Stimulated activated naive B cell treated with anti-CD40 and anti-IgM and Interleukin-4, amounts not matched to agents 10 μg/mL and 1 μg/mL and 100 μg/mL, for 72 hours (primary cell): Measurements from ENCODE around the gene BRAT1.
"Not testable (repeated sequence)": the region's sequence is repeated elsewhere in the genome, so short reads cannot be mapped to it uniquely, and the experiment has no call there.

Experiments used
- ATAC-seq, 2 donors: fragments of 150-1000 bp; cut with Tn5 transposase; replicated peaks; 2 replicates each; pipeline ENCODE4 v1.10.0; 2021; ENCODE audit warnings: moderate library complexity in 1 of 2
- DNase-seq: peaks from one replicate; pipeline ENCODE4 v3.0.0; 2021
- H3K27ac Mint-ChIP-seq: one replicate; pipeline ENCODE4 v1.8.0; 2022; ENCODE audit warnings: mild to moderate bottlenecking, mixed read lengths
- H3K27me3 Mint-ChIP-seq, 2 donors: one replicate each; pipeline ENCODE4 v1.8.0; 2022; ENCODE audit warnings: mixed read lengths in 2 of 2
- H3K36me3 Mint-ChIP-seq, 2 donors: one replicate each; pipeline ENCODE4 v1.8.0; 2022; ENCODE audit warnings: mixed read lengths in 2 of 2, mild to moderate bottlenecking in 1 of 2
- H3K4me1 Mint-ChIP-seq, 2 donors: one replicate each; pipeline ENCODE4 v1.8.0; 2022; ENCODE audit warnings: mixed read lengths in 2 of 2, mild to moderate bottlenecking in 1 of 2
- H3K4me3 Mint-ChIP-seq, 2 donors: one replicate each; pipeline ENCODE4 v1.8.0; 2022; ENCODE audit warnings: mild to moderate bottlenecking in 2 of 2, mixed read lengths in 2 of 2, moderate library complexity in 1 of 2
- H3K9me3 Mint-ChIP-seq, 2 donors: one replicate each; pipeline ENCODE4 v1.8.0; 2022; ENCODE audit warnings: mixed read lengths in 2 of 2, mild to moderate bottlenecking in 1 of 2

The BRAT1 gene

DNA sequence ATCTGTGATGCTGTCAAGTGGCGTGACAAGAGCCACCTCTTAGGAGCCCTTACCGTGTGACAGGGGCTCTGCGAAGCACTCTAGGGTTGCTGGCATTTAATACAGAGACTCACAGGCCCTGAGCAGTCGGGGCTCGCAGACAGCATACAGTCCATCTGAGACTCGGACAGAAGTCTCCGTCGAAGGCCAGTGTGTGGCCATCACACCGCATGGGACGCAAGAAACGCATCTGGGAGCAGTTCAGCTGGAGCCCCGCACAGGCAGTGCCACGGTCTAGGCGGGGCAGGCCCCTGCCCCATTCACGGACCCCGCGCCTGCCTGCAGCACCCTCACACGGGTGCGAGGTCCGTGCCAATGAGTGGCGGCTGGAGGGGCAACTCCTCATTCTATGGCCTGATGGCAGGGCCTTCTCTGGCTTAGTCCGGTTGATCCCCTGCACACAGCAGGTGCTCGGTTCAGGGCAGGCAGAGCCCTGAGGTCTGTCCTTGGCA, 37.1 kb upstream of the BRAT1 start:
- no peak overlapping the region for H3K4me3 Mint-ChIP-seq
- H3K27me3 Mint-ChIP-seq: peaks cover 0 to 5% of the 10 kb centered on the region in 2 donors
- no peaks in the 10 kb centered on the region for H3K9me3 Mint-ChIP-seq
- H3K36me3 Mint-ChIP-seq: peaks cover 23 to 33% of the 10 kb centered on the region in 2 donors
- DNase-seq (no peak), ATAC-seq (no peak)
- peaks cover 11 to 12% of the 10 kb centered on the region in 2 donors for H3K4me1 Mint-ChIP-seq
- no peak overlapping the region for H3K27ac Mint-ChIP-seq

DNA sequence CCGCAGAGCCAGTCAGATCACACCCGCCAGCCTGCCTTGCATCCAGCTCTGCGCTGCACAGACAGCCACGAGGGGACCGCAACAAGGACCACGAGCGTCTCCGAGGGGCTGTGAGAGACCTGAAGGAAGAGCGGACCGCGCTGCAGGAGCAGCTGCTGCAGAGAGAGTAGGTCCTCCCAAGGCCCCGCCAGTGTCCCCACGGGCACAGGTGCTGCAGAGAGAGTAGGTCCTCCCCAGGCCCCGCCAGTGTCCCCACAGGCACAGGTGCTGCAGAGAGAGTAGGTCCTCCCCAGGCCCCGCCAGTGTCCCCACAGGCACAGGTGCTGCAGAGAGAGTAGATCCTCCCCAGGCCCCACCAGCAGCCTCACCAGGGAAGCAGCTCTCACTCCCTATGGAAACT, 34.6 kb upstream of the BRAT1 start:
- H3K9me3 Mint-ChIP-seq, DNase-seq, H3K27ac Mint-ChIP-seq, H3K4me1 Mint-ChIP-seq, ATAC-seq, H3K4me3 Mint-ChIP-seq, H3K27me3 Mint-ChIP-seq: not testable (repeated sequence)
- peaks cover 16 to 30% of the 10 kb centered on the region in 2 donors for H3K36me3 Mint-ChIP-seq

DNA sequence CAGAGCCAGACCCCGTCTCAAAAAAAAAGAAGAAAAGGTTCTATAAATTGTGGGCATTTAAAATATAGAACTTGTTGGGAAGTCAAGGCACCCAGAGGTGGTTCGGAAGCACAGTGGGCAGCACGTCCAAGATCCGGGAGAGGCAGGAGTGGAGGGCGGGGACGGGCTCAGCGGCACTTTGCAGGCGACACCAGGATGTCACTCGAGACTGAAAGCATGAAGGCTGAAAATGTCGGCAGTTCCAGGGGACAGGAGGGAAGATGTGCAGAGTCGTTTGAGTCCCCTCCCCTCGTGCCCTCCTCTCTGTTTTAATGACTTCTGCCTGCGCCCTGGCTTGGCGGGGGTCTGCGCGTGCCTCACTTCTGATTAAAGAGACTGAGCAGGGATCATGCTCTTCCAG, 34.0 kb upstream of the BRAT1 start:
- no peak overlapping the region for H3K4me3 Mint-ChIP-seq
- peaks cover 16 to 31% of the 10 kb centered on the region in 2 donors for H3K36me3 Mint-ChIP-seq
- ATAC-seq: no peak
- DNase-seq: no peak
- no peak overlapping the region for H3K27ac Mint-ChIP-seq
- no peaks in the 10 kb centered on the region for H3K9me3 Mint-ChIP-seq
- peaks cover 0 to under 1% of the 10 kb centered on the region in 2 donors for H3K4me1 Mint-ChIP-seq
- no peaks in the 10 kb centered on the region for H3K27me3 Mint-ChIP-seq

DNA sequence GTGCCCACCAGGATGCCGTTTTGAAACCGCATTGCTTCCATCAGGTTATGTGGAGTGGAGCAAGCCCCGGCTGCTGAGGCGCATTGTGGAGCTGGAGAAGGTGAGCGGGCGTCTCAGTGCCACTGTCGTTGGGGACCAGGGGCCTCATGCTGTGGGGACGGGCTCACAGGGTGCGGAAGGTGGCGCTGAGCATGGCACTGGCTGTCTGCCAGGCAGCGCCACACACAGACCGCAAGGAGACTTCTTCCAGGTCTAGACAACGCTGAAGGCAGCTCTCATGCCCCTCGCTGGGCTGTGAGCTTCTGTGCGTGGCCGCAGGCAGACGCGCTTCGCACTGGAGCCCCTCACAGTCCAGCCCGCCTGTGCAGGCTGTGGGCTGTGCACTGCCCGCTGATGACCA, 32.5 kb upstream of the BRAT1 start:
- no peaks in the 10 kb centered on the region for H3K4me1 Mint-ChIP-seq
- no peak overlapping the region for H3K4me3 Mint-ChIP-seq
- H3K9me3 Mint-ChIP-seq: no peaks in the 10 kb centered on the region
- ATAC-seq: no peak
- peaks cover 14 to 32% of the 10 kb centered on the region in 2 donors for H3K36me3 Mint-ChIP-seq
- no peaks in the 10 kb centered on the region for H3K27me3 Mint-ChIP-seq
- no peak for DNase-seq
- H3K27ac Mint-ChIP-seq: no peak overlapping the region

DNA sequence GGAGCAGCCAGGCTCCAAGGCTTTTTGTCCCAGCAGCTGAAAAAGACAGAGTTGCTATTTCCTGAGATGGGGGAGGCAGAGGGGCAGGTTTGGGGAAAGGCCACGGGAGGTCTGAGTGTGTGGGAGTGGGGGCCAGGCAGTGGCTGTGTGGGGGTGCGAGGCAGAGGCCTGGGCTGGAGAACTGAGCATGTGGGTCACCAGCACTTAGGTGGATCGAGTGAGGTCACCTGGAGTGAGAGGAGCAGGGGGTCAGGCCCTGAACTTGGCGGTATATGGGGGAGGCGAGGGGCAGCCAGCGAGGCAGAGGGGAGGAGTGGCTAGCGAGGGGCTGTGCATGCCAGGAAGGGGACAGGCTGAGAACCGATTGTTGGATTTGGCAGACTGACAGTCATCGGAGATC, 31.8 kb upstream of the BRAT1 start:
- DNase-seq (no peak), ATAC-seq (no peak)
- Mint-ChIP-seq H3K36me3 (peaks cover 13 to 31% of the 10 kb centered on the region in 2 donors), H3K27me3 (no peaks in the 10 kb centered on the region), H3K4me3 (no peak overlapping the region), H3K4me1 (no peaks in the 10 kb centered on the region), H3K9me3 (no peaks in the 10 kb centered on the region), H3K27ac (no peak overlapping the region)

DNA sequence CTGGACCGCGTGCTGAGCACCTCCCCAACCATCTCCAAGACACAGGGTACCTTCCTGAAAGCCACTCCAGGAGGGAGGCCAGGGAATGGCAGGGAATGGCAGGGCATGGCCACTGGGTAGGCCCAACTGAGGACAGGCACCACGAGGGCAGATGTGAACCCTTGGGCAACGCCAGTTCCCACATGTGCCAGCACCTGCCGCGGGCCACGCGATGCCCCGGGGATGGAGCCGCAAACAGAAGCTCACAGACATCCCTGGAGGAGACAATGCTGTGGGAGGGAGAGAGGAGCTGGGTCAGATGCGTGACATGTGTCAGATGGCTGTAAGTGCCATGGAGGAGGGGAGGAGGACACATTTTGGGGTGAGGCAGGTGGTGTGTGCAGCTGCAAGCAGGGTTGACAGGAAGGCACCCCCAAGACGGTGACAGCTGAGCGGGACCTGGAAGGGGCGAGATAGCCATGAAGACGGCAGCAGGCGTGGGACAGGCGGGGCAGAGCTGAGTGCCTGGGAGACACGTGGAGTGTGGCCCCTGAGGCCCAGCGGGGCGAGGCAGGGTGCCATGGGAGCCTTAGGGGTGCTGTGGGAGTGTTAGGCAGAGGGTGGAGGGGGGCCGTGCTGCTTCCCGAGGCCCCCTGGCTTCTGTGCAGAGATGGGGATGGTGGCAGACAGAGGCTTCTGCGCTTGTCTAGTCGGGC, 31.1 kb upstream of the BRAT1 start:
- Mint-ChIP-seq H3K4me1 (no peaks in the 10 kb centered on the region), H3K36me3 (peaks cover 13 to 31% of the 10 kb centered on the region in 2 donors), H3K4me3 (no peak overlapping the region), H3K9me3 (no peaks in the 10 kb centered on the region), H3K27me3 (no peaks in the 10 kb centered on the region), H3K27ac (no peak overlapping the region)
- no peak for ATAC-seq
- DNase-seq: no peak

DNA sequence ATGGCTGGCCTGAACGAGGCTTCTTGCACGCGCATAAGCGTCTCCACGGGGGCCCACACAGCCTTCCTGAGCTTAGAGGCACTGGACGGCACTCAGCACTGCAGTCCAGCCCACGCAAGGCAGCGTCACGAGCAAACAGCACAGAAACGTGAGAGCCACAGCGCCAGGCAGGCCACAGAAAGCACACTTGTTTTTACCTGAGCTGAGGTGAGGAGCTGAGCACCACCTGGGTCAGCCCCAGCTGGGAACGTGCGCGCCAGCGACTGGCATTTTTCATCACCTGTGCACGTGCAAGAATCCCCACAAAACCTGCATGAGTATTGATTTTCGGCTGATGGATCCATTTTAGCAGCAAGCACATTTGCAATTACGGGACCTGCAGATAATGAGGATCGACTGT, 30.1 kb upstream of the BRAT1 start:
- H3K4me1 Mint-ChIP-seq: peaks cover 2 to 4% of the 10 kb centered on the region in 2 donors
- no peak for DNase-seq
- no peaks in the 10 kb centered on the region for H3K9me3 Mint-ChIP-seq
- H3K36me3 Mint-ChIP-seq: peaks cover 13 to 31% of the 10 kb centered on the region in 2 donors
- no peak overlapping the region for H3K4me3 Mint-ChIP-seq
- H3K27me3 Mint-ChIP-seq: no peaks in the 10 kb centered on the region
- no peak overlapping the region for H3K27ac Mint-ChIP-seq
- no peak for ATAC-seq

DNA sequence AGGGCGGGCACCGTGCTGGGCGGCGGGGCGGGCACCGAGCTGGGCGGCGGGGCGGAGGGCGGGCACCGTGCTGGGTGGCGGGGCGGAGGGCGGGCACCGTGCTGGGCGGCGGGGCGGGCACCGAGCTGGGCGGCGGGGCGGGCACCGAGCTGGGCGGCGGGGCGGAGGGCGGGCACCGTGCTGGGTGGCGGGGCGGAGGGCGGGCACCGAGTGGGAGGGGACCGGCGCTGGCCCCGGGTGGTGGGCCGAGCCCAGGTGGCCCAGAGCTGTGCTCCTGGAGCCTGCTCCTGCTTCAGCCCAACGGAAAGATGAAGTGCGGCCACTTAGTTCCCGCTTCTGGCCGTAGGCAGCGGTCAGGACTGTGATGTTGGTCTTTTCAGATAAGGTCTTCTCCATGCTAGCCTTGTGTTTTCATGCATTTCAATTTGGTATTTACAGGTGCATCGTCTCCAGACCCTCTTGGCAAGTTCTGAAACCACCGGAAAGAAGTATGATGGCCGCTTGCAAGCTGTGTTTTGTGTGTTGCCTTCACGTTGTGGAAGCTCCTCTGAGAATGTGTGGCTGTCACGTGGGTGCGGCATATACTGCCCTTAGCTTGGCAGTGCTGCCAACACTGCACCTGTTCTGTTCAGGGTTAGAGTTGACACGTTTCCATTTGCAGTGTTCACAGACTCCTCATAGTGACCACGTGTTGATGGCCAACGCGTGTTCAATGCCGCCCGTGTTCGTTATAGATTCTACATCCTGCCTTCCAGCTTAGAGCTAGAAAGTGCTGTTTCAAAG, 28.7 kb upstream of the BRAT1 start:
- DNase-seq (no peak), ATAC-seq (no peak)
- Mint-ChIP-seq H3K36me3 (peaks cover 12 to 23% of the 10 kb centered on the region in 2 donors), H3K4me1 (peaks cover 2 to 5% of the 10 kb centered on the region in 2 donors), H3K27me3 (no peaks in the 10 kb centered on the region), H3K9me3 (no peaks in the 10 kb centered on the region), H3K27ac (no peak overlapping the region), H3K4me3 (no peak overlapping the region)

DNA sequence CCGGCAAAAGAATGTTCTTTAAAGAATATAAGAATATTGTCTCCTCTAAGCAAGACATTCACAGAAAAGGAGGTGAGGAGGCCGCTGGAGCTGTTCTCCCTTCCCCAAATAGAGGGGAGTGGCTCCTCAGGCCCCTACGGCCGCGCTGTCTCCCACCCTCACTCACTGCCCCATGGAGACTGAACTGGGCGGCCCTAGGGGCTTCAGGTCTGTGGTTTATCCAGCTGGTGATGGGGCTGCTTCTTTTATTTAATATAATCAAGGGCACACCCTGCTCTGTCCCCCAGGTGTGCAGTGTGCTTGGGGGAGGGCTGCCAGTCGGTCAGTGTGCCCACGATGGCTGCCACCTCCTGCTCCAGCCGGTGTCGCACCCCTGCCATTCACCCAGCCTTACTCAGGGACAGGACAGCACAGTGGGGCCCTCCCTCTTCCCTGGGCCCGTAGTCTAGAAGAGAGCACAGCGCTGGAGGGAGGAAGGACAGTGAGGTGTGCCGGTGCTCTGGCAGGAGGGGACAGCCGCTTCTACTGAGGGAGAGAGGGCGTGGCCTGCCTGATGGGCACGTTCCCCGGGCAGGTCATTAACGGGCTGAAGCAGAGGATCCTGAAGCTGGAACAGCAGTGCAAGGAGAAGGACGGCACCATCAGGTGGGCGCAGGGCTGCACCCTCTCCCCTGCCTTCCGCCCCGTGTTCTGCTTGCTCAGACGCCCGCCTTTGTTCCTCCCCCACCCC, 26.8 kb upstream of the BRAT1 start:
- ATAC-seq (no peak), DNase-seq (no peak)
- Mint-ChIP-seq H3K4me3 (no peak overlapping the region), H3K4me1 (peaks cover 2 to 5% of the 10 kb centered on the region in 2 donors), H3K9me3 (no peaks in the 10 kb centered on the region), H3K27ac (no peak overlapping the region), H3K27me3 (no peaks in the 10 kb centered on the region), H3K36me3 (peaks cover 13 to 21% of the 10 kb centered on the region in 2 donors)

DNA sequence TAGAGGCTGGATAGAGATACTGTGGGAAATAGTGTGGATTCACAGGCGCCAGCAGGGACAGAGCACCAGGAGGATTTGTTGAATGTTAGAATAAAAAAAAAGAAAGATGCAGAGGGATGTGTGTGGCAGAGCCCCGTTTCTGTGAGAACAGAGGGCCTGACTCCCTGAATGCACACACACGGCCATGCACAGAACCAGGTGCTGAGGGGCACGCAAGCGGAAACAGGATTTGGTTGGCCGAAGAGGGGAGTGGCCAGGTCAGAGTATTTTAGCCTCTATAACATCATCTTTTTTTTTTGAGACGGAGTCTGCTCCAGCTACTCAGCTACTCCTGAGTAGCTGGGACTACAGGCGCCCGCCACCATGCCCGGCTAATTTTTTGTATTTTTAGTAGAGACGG, 25.3 kb upstream of the BRAT1 start:
- Mint-ChIP-seq H3K9me3 (no peaks in the 10 kb centered on the region), H3K27ac (no peak overlapping the region), H3K36me3 (peaks cover 9 to 20% of the 10 kb centered on the region in 2 donors), H3K4me1 (peaks cover 2 to 5% of the 10 kb centered on the region in 2 donors), H3K27me3 (no peaks in the 10 kb centered on the region), H3K4me3 (no peak overlapping the region)
- no peak for DNase-seq
- ATAC-seq: no peak

DNA sequence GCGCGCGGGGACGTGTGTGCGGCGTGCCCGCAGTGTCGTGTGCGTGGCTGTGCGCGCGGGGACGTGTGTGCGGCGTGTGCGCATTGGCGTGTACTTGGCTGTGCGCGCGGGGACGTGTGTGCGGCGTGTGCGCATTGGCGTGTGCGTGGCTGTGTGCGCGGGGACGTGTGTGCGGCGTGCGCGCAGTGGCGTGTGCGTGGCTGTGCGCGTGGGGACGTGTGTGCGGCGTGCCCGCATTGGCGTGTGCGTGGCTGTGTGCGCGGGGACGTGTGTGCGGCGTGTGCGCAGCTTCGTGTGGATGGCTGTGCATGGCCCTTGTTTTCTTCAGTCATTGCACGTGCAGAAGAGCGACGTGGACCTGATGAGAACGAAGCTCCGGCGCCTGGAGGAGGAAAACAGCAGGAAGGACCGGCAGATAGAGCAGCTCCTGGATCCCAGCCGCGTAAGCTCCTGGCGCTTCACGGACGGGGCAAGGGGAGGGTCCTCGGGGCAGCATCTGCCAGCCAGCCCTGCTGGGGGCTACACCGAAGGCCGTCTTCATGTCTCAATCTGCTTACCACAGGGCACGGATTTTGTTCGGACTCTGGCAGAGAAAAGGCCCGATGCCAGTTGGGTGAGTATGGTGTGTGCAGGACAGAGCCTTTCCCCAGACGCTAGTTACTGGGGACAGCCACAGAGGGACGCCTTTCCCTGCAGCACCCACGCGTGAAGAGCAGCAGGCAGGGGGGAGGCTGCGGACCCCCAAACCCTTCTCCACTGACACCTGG, 22.8 kb upstream of the BRAT1 start:
- no peak for DNase-seq
- H3K36me3 Mint-ChIP-seq: peaks cover 10 to 33% of the 10 kb centered on the region in 2 donors
- no peak for ATAC-seq
- no peaks in the 10 kb centered on the region for H3K27me3 Mint-ChIP-seq
- no peak overlapping the region for H3K27ac Mint-ChIP-seq
- no peak overlapping the region for H3K4me3 Mint-ChIP-seq
- no peaks in the 10 kb centered on the region for H3K9me3 Mint-ChIP-seq
- H3K4me1 Mint-ChIP-seq: peaks cover 9 to 16% of the 10 kb centered on the region in 2 donors

DNA sequence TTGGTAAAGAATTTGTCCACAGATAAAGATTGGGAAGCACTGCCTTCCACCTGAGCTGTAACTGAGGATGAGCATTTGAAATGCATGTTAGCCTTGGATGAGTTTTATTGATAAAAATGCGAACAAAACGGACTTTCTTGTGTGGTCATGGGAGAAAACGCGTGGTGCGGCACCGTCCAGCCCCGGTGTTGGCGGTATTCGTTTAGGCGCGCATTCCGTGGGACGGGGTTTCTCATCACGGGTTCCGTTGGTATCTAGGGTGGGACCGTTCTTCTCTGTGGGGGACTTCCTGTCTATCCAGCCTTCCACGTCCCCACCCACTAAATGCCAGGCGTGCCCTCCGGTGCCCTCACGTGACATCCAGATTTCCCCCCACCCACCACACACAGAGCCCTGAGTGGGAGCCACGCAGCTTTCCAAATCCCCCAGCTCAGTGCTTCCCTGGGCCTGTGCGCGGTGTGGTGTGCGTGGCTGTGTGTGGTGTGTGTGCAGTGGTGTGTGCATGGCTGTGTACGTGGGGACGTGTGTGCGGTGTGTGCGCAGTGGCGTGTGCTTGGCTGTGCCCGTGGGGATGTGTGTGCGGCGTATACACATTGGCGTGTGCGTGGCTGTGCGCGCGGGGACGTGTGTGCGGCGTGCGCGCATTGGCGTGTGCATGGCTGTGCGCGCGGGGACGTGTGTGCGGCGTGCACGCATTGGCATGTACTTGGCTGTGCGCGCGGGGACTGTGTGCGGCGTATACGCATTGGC, 21.6 kb upstream of the BRAT1 start:
- ATAC-seq (no peak), DNase-seq (no peak)
- H3K4me3 Mint-ChIP-seq: no peak overlapping the region
- no peaks in the 10 kb centered on the region for H3K9me3 Mint-ChIP-seq
- peaks cover 10 to 31% of the 10 kb centered on the region in 2 donors for H3K36me3 Mint-ChIP-seq
- H3K27ac Mint-ChIP-seq: no peak overlapping the region
- H3K4me1 Mint-ChIP-seq: peaks cover 9 to 20% of the 10 kb centered on the region in 2 donors
- H3K27me3 Mint-ChIP-seq: no peaks in the 10 kb centered on the region

DNA sequence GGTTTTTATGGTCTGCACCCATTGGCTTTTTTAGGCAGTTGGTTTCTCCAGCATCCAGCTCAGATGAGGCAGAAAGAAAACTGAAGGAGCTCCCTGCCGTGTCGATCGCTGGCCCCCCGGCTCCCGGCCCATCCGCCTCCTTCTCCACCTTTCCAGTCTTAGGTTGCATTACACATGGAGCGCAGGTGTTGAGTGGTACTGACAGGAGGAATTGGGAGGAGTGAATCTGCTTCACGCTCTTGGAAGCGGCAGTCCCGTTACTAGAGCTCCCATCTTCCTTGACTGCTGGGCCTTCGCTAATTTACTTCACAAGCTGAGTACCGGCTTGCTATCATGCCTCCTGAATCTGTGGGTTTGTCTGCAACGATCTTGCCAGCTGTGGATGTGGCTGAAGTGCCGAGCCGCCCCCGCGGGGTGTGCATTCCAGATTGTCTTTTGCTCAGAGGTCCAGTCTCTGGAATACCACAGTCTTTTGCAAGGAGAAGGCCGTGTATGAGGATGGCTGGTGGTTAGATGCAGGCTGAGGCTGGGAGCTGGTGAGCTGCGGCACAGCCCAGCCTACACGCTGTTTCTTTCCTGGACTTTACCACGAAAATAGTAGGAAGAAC, 20.5 kb upstream of the BRAT1 start:
- Mint-ChIP-seq H3K9me3 (no peaks in the 10 kb centered on the region), H3K36me3 (peaks cover 10 to 31% of the 10 kb centered on the region in 2 donors), H3K4me3 (no peak overlapping the region), H3K27me3 (no peaks in the 10 kb centered on the region), H3K27ac (no peak overlapping the region), H3K4me1 (peaks cover 9 to 20% of the 10 kb centered on the region in 2 donors)
- no peak for ATAC-seq
- DNase-seq: no peak
